Liver (tissue), 9 donors: Measurements from ENCODE around the gene COX5B. TPM values are rescaled to one million over a fixed set of nuclear protein-coding genes. Genes with fewer than 3 reads are reported as not detected.

Source experiments
- DNase-seq: peaks from one replicate; pipeline ENCODE4 v3.0.0-alpha.2; 2017; ENCODE audit warnings: low spot score
- H3K27ac ChIP-seq, 2 donors: one replicate each; pipeline ENCODE4 v1.7.0; 2013; ENCODE audit warnings: inconsistent platforms in 2 of 2, low read length in 2 of 2, control low read depth in 1 of 2, low read depth in 1 of 2, mild to moderate bottlenecking in 1 of 2
- H3K27me3 ChIP-seq, 4 donors: one replicate each; pipeline versions ENCODE4 v1.6.1 to v1.7.0; 2013; ENCODE audit warnings: low read length in 3 of 4, inconsistent platforms in 1 of 4, mild to moderate bottlenecking in 1 of 4, moderate library complexity in 1 of 4; ENCODE audit not compliant: control insufficient read depth in 4 of 4, insufficient read depth in 4 of 4
- H3K36me3 ChIP-seq, 4 donors: one replicate each; pipeline versions ENCODE4 v1.6.1 to v1.7.0; 2013; ENCODE audit warnings: low read length in 3 of 4, mild to moderate bottlenecking in 3 of 4, low read depth in 1 of 4, moderate library complexity in 1 of 4; ENCODE audit not compliant: control insufficient read depth in 4 of 4, insufficient read depth in 3 of 4
- H3K4me1 ChIP-seq, 4 donors: one replicate each; pipeline versions ENCODE4 v1.6.1 to v1.7.0; 2013; ENCODE audit warnings: low read length in 3 of 4, mild to moderate bottlenecking in 3 of 4, moderate library complexity in 1 of 4; ENCODE audit not compliant: control insufficient read depth in 4 of 4, insufficient read depth in 4 of 4
- H3K4me3 ChIP-seq, 3 donors: one replicate each; pipeline versions ENCODE4 v1.6.1 to v1.7.0; 2013; ENCODE audit warnings: low read length in 3 of 3, control low read depth in 1 of 3, low read depth in 1 of 3, mild to moderate bottlenecking in 1 of 3
- H3K9ac ChIP-seq, 2 donors: one replicate each; pipeline ENCODE4 v1.7.0; 2013; ENCODE audit warnings: low read length in 2 of 2, mild to moderate bottlenecking in 2 of 2, moderate library complexity in 2 of 2, control low read depth in 1 of 2, low read depth in 1 of 2
- H3K9me3 ChIP-seq, 4 donors: one replicate each; pipeline versions ENCODE4 v1.6.1 to v1.7.0; 2013; ENCODE audit warnings: low read length in 3 of 4; ENCODE audit not compliant: control insufficient read depth in 4 of 4
- ATF3 ChIP-seq: IDR thresholded peaks from 2 replicates; pipeline ENCODE4 v1.6.1; 2016; ENCODE audit warnings: antibody characterized with exemption
- EGR1 ChIP-seq, 2 donors: IDR thresholded peaks; 2 replicates each; pipeline ENCODE4 v1.6.1; 2016 to 2018; ENCODE audit warnings: antibody characterized with exemption in 2 of 2, low read depth in 2 of 2
- FOXA1 ChIP-seq: IDR thresholded peaks from 2 replicates; pipeline ENCODE4 v1.6.1; 2016; ENCODE audit warnings: antibody characterized with exemption
- FOXA2 ChIP-seq: IDR thresholded peaks from 2 replicates; pipeline ENCODE4 v1.6.1; 2016; ENCODE audit warnings: antibody characterized with exemption
- GABPA ChIP-seq, 2 donors: IDR thresholded peaks in 1 of 2; conservative IDR thresholded peaks in 1 of 2; 2 replicates each; pipeline ENCODE4 v1.6.1; 2016; ENCODE audit warnings: antibody characterized with exemption in 2 of 2, mild to moderate bottlenecking in 1 of 2, moderate library complexity in 1 of 2
- HNF4A ChIP-seq, 2 donors: conservative IDR thresholded peaks; 2 replicates each; pipeline ENCODE4 v1.6.1; 2016; ENCODE audit warnings: antibody characterized with exemption in 2 of 2, mild to moderate bottlenecking in 2 of 2
- HNF4G ChIP-seq: IDR thresholded peaks from 2 replicates; pipeline ENCODE4 v1.6.1; 2016; ENCODE audit warnings: antibody characterized with exemption
- JUND ChIP-seq, 2 donors: IDR thresholded peaks; 2 replicates each; pipeline ENCODE4 v1.6.1; 2016; ENCODE audit warnings: antibody characterized with exemption in 2 of 2
- RAD21 ChIP-seq, 2 donors: IDR thresholded peaks; 2 replicates each; pipeline ENCODE4 v1.6.1; 2016; ENCODE audit warnings: antibody characterized with exemption in 2 of 2, mild to moderate bottlenecking in 2 of 2
- REST ChIP-seq: IDR thresholded peaks from 2 replicates; pipeline ENCODE4 v1.6.1; 2016; ENCODE audit warnings: antibody characterized with exemption, mild to moderate bottlenecking
- RXRA ChIP-seq, 2 donors: IDR thresholded peaks; 2 replicates each; pipeline ENCODE4 v1.6.1; 2017 to 2018; ENCODE audit warnings: antibody characterized with exemption in 2 of 2, mild to moderate bottlenecking in 1 of 2
- SP1 ChIP-seq: IDR thresholded peaks from 2 replicates; pipeline ENCODE4 v1.6.1; 2018; ENCODE audit warnings: antibody characterized with exemption, mild to moderate bottlenecking
- TAF1 ChIP-seq: conservative IDR thresholded peaks from 2 replicates; pipeline ENCODE4 v1.6.1; 2016; ENCODE audit warnings: antibody characterized with exemption, mild to moderate bottlenecking
- YY1 ChIP-seq: IDR thresholded peaks from 2 replicates; pipeline ENCODE4 v1.6.1; 2016; ENCODE audit warnings: antibody characterized with exemption, mild to moderate bottlenecking
- WGBS: extraction: QIAGEN DNeasy Blood & Tissue Kit; methylation state at CpG from one replicate; pipeline ENCODE4 v1.1.7; 2013; 5-methylcytosine and 5-hydroxymethylcytosine counted together
- polyA plus RNA-seq, 2 donors: library from polyadenylated mRNA; stranded (reverse) in 1 of 2; unstranded in 1 of 2; fragments of 200-250 nt in 1 of 2; fragments of >200 nt in 1 of 2; fragmentation: Nextera tagmentation in 1 of 2; extraction: Ambion mirVana in 1 of 2; gene quantifications; one replicate each; pipeline versions ENCODE4 v1.2.1 to v1.2.3, GENCODE V29; 2013 to 2015
- total RNA-seq, 2 donors: library from RNA; depleted of rRNA; stranded (reverse); fragments of >200 nt; gene quantifications; one replicate each; pipeline ENCODE4 v1.2.3, GENCODE V29; 2014
- TF ChIP-seq, protein P1 (sequence below): IDR thresholded peaks from 2 replicates; pipeline ENCODE4 v1.6.1; 2016; ENCODE audit warnings: antibody characterized with exemption
- TF ChIP-seq, protein P2 (sequence below): IDR thresholded peaks from 2 replicates; pipeline ENCODE4 v1.6.1; 2016; ENCODE audit warnings: antibody characterized with exemption
- TF ChIP-seq, protein P3 (sequence below): fragments of 150-350 bp; IDR thresholded peaks from 2 replicates; pipeline ENCODE4 v1.5.1; 2017; ENCODE audit warnings: improper control_type of control experiment, low read depth, low read length; ENCODE audit not compliant: missing input control
- donor health status: healthy.
- donor health status: healthy.
- donor health status: healthy.
- donor health status: healthy.
- donor health status: healthy.

The COX5B gene
- total and polyA plus RNA-seq, 4 donors: 103 to 423 (median 264) TPM

DNA sequence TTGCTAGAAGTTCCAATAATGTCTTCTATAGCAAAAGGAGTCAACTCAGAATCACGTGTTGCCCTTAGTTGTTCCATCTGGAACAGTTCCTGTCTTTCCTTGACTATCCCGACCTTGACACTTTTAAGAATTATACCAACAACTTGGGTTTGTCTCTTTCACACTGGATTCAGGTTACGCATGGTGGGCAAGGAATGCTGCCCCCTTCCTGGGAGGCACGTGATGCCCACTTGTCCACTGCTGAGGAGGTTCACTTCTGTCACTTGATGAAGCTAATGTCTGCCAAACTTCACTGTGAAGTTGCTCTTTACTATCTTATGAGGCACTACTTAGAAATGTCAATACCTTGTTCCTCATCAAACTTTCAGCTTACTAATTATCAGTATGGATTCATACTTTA is 5.3 kb downstream of the COX5B start:
- no peaks in the 10 kb centered on the region for H3K27me3 ChIP-seq
- no peak overlapping the region for H3K4me3 ChIP-seq
- no peak for DNase-seq
- H3K36me3 ChIP-seq: peaks cover 0 to 35% (median 21%) of the 10 kb centered on the region in 4 donors
- TF ChIP-seq GABPA (IDR thresholded peaks at IDR 0.05 in 1 of 2, conservative IDR thresholded peaks at IDR 0.05 in 1 of 2) (no peak), TAF1 (no peak), RAD21 (IDR thresholded peaks at IDR 0.05) (no peak), JUND (IDR thresholded peaks at IDR 0.05) (no peak), FOXA1 (no peak), EGR1 (IDR thresholded peaks at IDR 0.05; ENCODE audit: low read depth in 2 of 2) (no peak), ATF3 (no peak), YY1 (no peak), HNF4A (conservative IDR thresholded peaks at IDR 0.05) (no peak), RXRA (IDR thresholded peaks at IDR 0.05) (no peak), HNF4G (no peak), REST (no peak), SP1 (no peak), FOXA2 (no peak)
- TF ChIP-seq, protein P1, sequence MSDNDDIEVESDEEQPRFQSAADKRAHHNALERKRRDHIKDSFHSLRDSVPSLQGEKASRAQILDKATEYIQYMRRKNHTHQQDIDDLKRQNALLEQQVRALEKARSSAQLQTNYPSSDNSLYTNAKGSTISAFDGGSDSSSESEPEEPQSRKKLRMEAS: no peak
- TF ChIP-seq, protein P2, sequence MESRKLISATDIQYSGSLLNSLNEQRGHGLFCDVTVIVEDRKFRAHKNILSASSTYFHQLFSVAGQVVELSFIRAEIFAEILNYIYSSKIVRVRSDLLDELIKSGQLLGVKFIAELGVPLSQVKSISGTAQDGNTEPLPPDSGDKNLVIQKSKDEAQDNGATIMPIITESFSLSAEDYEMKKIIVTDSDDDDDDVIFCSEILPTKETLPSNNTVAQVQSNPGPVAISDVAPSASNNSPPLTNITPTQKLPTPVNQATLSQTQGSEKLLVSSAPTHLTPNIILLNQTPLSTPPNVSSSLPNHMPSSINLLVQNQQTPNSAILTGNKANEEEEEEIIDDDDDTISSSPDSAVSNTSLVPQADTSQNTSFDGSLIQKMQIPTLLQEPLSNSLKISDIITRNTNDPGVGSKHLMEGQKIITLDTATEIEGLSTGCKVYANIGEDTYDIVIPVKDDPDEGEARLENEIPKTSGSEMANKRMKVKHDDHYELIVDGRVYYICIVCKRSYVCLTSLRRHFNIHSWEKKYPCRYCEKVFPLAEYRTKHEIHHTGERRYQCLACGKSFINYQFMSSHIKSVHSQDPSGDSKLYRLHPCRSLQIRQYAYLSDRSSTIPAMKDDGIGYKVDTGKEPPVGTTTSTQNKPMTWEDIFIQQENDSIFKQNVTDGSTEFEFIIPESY: no peak
- TF ChIP-seq, protein P3, sequence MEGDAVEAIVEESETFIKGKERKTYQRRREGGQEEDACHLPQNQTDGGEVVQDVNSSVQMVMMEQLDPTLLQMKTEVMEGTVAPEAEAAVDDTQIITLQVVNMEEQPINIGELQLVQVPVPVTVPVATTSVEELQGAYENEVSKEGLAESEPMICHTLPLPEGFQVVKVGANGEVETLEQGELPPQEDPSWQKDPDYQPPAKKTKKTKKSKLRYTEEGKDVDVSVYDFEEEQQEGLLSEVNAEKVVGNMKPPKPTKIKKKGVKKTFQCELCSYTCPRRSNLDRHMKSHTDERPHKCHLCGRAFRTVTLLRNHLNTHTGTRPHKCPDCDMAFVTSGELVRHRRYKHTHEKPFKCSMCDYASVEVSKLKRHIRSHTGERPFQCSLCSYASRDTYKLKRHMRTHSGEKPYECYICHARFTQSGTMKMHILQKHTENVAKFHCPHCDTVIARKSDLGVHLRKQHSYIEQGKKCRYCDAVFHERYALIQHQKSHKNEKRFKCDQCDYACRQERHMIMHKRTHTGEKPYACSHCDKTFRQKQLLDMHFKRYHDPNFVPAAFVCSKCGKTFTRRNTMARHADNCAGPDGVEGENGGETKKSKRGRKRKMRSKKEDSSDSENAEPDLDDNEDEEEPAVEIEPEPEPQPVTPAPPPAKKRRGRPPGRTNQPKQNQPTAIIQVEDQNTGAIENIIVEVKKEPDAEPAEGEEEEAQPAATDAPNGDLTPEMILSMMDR: no peak
- no peak overlapping the region for H3K27ac ChIP-seq
- whole genome bisulfite sequencing: 89% methylated on average over 4 of the region's 4 CpGs
- peaks cover 0 to 7% (median 7%) of the 10 kb centered on the region in 4 donors for H3K4me1 ChIP-seq
- no peak overlapping the region for H3K9ac ChIP-seq
- peaks cover 0 to 3% (median 3%) of the 10 kb centered on the region in 4 donors for H3K9me3 ChIP-seq
